Measurements from ENCODE around the gene NOL12.
A peak's percentile ranks its signal among the peaks of the same experiment; 100 is the strongest.

The NOL12 gene

DNA sequence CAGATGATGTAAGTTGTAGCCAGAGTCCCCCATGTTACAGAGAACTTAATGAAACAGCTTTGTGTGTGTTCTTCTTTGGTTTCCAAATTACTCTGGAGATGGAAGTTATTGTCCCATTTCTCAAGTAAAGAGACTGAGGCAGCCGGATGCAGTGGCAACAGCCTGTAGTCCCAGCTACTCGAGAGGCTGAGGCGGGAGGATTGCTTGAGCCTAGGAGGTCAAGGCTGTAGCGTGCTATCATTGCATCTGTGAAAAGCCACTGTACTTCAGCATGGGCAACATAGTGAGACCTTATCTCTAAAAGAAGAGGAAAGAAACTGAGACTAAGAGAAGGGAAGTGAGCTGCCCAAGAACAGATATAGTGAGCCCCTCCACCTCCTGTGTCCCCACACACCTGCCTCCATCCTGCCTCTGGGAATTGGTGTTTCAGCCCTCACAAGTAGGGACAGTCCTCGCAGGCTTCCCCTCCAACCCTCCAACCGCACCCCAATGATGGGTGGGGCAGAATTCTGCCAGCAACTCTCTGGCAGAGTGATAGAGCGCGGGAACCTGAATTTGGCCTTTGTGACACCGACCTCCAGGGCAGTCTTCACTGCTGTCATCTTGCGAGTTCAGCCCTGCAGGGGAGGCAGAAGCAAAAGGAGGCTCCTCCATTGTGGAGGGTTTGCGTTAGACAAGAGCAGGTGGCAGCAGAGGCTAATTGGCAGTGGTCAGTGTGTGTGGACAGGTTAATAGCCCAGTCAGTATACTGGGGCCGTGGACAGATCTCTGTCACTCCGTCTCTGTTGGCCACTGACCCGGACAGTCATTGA is 26.0 kb upstream of the NOL12 start:
- FAIRE-seq = no peak

DNA sequence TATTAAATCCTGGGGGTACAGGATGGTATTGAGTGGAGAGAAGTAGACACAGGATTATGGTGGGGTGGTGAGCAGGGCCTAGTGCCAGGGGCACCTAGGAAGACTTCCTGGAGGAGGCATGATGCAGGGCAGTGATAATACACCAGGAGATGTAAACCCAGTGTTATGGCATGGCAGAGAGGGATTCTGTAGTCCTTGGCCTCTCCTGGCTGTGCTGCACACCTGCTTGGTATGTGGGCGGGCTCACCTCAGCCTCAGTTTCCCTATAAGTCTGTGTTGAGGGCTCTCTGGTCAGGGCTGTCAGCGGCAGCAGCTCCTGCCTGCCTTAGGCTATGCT is 25.5 kb upstream of the NOL12 start:
- FAIRE-seq = no peak

DNA sequence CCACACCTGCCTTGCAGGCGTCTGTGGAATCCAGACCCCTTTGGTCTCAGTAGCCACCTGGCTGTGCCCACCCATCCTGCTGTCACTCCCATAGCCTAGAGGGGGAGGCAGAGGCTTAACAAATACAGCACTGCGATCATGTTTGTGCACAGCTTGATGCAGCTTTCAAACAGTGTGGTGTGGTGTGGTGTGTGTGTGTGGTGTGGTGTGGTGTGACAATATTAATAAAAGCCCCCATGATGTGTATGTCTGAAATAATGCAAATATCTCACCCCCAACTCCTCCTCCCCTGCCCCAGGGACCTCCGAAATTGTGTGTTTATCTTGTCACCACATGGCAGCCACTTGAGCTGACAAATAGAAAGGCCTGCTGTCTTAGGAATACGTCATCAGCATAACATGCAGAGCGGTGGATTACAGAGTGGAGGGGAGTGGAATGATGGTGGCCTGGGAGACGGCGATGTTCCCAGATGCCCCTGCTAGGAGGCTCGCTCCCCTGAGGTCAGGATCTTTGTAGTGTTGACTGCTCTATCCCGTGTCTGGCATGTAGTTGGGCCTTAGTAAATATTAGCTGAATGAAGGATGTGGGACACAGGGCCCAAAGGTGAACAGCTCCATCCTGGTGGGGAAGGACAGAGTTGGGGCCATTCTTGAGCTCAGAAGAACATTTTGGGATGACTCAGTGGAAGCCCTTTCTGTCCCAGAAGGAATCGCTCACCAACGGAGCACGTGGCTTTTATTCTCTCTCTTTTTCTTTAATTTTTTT is 24.8 kb upstream of the NOL12 start:
- FAIRE-seq = no peak

DNA sequence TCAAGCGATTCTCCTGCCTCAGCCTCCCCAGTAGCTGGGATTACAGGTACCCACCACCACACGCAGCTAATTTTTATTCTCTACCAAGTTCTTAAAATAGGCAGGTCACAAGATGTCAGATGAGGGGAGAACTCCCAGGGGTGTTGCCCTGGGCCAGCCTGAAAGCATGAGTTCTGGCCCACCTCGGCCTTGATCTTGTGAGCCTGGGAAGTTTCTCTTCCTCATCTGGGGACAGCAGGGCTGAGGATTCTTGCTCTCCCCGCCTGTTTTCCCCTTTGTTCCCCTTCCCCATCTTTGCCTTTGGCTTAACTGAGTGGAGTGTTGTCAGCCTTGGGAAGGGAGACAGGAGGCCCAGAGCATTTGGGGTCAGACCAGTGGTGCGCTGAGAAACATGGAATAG is 24.1 kb upstream of the NOL12 start:
- FAIRE-seq = no peak

DNA sequence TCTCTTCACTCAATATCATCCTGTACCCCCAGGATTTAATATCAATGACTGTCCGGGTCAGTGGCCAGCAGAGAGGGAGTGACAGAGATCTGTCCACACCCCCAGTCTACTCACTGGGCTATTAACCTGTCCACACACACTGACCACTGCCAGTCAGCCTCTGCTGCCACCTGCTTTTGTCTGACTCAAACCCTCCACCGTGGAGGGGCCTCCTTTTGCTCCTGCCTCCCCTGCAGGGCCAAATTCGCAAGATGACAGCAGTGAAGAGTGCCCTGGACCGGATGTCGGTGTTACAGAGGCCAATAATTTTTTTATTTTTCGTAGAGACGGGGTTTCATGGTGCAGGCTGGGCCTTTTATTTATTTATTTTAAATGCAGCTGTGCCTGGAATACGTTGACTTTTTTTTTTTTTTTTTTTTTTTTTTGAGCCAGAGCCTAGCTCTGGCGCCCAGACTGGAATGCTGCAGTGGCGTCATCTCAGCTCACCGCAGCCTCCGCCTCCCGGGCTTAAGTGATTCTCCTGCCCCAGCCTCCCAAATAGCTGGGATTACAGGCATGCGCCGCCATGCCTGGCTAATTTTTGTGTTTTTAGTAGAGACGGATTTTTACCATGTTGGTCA is 22.5 kb upstream of the NOL12 start:
- no peak for FAIRE-seq

DNA sequence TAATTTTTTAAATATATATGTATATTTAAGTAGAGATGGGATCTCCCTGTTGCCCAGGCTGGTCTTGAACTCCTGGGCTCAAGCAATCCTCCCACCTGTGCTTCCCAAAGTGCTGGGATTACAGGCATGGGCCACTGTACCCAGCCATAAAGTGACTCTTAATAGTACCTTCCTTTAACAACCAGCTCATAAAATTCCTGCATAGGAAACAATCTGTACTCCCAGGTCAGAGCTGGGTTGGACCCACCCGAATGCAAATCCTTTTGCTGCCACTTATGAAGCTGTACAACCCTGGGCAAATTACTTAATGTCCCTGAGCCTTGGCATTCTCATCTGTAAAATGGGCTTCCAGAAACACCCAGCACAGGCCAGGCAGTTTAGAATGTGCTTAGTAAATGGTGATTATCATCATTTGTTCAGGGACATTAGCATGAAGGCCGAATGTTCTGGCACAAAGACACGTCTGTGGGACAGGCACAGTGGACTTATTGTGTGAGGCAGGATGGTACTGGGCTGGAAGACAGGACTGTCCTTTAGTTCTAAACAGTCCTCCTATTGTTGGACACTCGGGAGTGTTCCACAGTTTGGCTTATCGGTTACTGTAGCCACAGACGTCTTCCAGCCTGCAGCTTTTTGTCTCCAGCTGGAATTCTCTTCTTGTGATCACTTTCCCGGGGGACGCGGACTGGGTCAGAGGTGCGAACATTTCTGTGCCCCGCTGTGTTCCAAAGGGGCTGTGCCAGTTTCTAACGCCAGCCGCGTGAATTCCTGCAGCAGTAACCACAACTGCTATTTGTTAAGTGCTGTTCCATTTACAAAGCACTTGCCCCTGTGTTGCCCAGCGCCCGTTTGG is 21.7 kb upstream of the NOL12 start:
- FAIRE-seq = no peak

DNA sequence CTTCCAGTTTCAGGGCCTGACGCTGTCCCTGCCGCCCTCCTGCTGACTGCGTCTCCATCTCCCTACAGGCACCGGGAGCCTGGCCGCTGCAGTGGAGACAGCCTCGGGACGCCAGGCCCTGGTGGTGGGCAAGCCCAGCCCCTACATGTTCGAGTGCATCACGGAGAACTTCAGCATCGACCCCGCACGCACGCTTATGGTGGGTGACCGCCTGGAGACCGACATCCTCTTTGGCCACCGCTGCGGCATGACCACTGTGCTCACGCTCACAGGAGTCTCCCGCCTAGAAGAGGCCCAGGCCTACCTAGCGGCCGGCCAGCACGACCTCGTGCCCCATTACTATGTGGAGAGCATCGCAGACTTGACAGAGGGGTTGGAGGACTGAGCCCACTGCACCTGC is 20.7 kb upstream of the NOL12 start:
- FAIRE-seq = no peak

DNA sequence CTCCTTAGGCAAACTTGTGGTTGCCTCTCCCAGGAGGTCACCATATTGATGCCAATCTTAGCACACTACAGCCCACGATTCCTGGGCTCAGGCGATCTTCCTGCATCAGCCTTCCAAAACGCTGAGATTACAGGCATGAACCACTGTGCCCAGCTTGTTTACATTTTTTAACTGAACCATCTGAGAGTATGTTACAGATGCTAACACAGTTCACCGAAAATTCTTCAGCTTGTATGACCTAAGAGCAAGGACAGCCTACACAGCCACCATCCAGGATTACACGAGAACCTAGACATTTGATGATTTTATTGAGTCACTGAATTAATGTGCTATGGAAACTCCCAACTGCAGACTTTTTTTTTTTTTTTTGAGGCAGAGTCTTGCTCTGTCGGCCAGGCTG is 16.6 kb upstream of the NOL12 start:
- no peak for FAIRE-seq

DNA sequence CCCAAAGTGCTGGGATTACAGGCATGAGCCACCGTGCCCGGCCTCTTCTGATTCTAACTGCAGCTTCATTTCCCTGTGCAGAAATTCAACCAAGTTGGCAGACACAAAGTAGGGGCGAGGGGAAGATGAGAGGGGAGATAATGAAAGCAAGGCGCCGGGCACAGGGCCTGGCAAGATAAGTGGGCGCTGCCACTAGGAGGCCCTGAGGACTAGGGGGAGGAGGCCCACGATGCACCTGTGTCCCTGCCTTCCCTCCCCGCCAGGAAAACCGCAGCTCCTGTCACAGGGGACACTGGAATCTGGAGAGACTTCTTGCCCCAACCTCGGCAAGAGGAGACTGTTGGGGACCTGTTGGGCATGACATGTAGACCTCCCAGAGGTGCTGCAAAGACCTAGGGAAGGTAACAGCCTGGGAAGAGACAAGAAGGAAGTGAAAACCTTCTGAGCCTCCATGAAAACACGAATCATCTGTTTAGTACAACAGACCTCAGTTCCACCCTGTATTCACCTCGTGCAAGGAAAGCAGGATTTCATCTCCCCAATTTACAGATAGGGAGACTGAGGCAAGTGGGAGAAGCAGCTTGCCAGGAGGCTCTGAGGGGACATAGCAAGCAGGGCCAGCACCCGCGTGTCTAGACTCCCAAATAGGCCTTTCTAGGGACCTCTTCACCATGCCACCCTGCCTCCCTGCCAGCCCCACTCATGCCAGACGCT is 13.8 kb upstream of the NOL12 start:
- no peak for FAIRE-seq

DNA sequence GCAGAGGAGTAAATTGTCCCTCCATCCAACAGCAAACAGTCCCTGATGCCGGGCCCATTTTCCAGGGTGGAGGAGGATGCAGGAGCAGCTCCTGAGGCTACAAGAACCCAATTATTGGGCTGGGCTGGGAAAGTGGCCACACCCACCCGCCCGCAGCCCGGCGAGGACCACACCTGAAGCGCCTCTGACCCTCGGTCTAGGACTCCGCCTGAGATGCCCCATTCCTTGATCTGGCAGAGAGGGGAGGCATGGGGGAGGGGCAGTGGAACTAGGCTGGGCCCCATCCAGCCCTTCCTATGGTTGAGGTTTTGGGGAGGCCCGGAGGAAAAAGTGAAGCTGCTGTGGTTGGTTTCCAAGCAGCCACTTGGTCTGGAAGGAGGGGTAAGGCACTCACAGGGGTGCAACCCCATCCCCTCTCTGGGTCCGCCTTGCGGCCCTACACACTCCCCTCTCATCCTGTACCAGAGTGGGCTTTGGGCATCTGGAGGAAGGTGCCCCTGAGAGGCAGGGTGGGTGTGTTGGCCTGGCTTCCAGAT is 13.2 kb upstream of the NOL12 start:
- no peak for FAIRE-seq

DNA sequence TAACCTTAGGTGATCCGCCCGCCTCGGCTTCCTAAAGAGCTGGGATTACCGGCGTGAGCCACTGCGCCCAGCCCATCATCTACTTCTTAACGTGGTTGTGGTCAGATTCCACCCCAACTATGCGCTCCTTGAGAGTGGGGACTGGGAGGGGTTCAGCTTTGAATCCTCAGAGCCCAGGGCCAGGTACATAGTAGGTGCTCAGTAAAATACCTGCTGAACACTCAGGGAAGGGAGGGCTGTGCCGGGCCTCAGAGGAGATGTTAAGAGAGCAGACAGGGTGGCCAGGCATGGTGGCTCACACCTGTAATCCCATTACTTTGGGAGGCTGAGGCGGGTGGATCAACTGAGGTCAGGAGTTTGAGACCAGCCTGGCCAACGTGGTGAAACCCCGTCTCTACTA is 11.9 kb upstream of the NOL12 start:
- no peak for FAIRE-seq

DNA sequence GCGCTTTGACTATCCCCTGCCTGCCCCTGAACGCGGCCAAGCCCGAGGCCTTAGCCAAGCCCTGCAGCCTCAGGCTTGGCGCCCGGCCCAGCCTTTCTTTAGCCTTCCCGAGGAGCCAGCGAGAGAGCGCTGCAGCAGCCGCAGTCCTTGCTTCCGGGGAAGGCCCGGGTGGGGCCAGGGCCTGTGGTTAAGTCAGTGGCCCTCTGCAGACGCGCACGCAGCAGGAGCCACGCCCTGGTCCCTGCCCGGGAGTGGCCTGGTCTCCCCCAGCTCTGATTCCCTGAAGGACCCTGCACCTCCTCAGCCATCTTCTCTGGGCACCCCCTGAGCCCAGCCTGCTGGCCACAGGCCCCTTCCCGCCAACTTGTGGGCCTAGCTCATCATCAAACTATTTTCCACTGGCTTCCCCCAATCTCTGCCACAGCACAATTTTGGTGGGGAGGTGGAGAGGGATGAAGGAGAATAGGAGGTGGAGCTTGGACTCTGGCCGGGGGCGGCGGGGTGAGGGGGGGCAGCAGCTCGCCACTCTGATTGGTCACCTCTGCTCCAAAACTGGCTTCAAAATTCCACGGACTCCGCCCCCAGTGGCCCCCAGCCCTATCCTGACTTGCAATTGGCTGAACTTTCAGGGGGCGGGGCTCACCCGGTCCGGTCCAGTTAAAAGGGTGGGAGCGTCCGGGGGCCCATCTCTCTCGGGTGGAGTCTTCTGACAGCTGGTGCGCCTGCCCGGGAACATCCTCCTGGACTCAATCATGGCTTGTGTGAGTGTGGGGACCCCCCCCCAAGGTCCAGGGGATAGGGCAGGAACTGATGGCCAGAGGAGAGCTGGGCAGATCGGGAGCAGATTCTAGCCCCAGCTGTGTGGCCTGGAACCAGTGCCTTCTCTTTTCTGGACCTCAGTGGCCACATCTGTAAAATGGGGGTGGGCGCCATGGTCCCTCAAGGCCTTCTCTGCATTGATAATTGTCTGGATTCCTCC is 10.9 kb upstream of the NOL12 start, which contains the start of gene LGALS1:
TSS of gene LGALS1 (plus strand) at position 686 of the 979 bp plus-strand sequence. CDS start at position 753, 67 bp downstream.
- FAIRE-seq = peak; percentile 98

DNA sequence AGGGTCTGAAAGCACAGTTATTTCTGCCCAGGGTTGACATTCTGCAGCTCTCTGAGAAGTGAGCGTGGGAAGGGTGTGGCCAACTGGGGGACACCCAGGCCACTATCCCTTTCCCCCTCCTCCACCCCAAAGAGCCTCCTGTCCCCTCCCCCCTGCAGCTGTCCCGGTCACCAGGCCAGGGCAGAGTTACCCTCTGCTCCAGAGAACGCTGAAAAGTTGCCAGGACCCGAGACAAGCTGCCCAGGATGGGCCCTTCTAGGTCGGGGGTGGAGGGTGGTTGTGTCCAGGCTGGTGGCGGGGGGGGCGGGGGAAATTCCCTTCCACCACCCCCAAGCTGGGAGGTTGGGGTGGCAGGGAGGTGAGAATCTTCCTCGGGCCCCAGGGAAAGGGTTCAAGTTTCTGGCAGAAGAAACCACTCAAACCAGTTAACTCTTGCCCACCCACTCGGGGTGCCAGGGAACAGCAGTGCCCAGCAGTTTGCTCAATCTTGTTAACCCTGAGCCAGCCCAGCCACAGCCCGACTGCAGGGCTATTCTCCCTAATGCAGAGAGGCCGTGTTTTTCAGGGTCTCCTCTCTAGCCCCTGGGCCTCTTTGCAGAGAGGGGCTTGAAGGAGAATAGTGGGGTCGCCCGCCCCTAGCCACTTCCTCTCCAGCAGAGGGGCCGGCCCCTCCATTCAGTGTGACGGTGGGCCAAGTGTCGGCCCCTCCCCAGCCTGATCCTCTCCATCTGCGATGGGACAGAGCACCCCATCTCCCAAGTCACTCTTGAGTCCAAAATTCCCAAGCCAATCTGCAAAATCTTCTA is 10.0 kb upstream of the NOL12 start:
- FAIRE-seq = no peak

DNA sequence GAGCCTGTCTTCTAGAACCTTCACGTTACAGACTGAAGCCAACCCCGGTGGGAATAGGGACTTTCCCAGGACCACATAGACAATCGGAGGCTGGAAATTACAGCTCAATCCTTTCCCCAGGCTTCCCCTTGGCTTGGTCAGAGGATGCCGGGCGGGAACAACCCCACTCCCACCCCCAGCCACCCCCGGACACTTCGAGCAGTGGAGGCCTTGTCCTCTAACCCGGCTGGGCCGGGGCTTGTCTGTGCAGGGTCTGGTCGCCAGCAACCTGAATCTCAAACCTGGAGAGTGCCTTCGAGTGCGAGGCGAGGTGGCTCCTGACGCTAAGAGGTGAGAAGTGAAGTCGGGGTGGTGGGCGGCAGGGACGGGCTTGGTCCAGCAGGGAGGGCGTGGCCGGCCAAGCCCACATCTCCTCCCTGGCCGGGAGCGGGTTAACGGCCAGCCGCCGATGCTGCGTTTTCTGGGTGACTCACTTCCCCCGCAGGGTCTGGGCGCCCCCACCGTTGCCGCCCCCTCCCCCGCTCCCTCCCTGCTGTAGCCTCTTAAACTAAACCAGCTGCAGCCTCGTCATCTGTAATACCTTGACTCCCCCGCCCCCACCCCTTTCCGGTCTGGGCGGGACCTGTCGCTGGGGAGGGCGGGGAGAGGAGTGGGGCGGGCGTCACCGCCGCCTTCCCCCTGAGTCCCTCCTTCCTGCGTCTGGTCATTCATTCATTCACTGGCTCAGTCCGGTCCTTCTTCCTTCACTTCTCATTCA is 9.2 kb upstream of the NOL12 start:
- peak; percentile 19 for FAIRE-seq

DNA sequence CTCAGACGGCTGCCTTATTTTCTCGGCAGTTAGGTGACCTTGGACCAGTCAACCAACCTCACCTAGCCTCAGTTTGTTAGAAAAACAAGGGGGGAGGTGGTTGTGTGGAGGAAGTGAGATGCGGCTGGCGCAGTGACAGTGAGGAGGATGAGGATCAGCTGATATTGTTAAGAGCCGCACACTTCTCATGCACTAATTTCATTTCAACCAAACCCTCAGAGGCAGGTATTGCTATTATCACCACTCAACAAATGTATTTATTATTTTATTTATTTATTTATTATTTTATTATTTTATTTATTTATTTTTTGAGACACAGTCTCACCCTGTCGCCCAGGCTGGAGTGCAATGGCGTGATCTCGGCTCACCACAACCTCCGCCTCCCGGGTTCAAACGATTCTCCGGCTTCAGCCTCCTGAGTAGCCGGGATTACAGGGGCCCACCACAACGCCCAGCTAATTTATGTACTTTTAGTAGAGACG is 8.6 kb upstream of the NOL12 start:
- no peak for FAIRE-seq

DNA sequence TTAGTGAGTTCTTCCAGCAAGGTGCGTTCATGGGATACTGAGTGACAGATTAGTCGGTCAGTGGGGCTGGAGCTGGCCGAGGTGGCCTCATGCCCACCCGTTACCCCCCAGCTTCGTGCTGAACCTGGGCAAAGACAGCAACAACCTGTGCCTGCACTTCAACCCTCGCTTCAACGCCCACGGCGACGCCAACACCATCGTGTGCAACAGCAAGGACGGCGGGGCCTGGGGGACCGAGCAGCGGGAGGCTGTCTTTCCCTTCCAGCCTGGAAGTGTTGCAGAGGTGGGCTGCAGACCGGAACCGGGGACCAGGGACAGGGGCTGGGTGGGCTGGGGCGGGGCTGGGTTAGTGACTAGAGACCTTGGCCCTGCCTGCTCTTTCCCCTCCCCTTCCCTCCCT is 7.8 kb upstream of the NOL12 start:
- FAIRE-seq = no peak

DNA sequence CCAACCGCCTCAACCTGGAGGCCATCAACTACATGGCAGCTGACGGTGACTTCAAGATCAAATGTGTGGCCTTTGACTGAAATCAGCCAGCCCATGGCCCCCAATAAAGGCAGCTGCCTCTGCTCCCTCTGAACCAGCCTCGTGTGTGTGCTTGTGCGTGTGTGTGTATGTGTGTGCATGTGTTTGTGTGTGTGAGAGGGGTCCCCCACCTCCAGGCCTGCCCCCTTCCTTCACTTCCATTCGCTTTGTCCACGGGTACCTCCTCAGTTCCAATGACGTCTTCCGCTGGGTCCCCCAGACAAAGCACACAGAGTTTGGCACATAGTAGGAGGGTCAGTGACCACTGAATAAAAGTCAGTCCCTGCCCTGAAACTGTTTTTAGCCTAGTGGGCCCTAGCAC is 6.5 kb upstream of the NOL12 start:
- FAIRE-seq = no peak

DNA sequence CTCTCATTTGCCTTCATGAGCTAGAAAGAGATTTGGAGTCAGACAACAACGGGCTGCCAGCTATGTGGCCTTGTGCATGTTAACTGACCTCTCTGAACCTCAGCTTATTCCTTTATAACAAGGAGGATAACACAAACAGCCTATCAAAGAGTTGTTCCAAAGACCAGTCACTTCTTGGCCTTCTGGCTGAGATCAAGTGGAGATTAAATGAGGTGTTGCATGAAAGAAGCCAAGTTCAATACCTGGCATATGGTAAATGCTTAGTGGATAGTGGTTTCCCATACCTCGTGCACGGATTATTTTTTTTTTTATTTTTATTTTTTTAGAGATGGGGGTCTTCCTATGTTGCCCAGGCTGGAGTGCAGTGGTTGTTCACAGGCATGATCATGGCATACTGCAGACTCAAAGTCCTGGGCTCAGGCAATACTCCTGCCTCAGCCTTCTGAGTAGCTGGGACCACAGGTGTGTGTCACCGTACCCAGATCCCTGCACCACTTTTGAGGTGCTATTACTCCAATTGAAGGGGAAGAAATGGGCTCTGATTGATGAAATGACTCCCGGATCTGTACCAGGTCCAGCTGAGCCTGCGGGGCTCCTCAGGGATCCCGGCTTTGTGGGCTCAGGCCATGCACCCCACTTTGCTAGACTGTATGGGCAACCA is 5.8 kb upstream of the NOL12 start:
- no peak for FAIRE-seq
